ENCODE measurements around the gene ZNF726.

DNA sequence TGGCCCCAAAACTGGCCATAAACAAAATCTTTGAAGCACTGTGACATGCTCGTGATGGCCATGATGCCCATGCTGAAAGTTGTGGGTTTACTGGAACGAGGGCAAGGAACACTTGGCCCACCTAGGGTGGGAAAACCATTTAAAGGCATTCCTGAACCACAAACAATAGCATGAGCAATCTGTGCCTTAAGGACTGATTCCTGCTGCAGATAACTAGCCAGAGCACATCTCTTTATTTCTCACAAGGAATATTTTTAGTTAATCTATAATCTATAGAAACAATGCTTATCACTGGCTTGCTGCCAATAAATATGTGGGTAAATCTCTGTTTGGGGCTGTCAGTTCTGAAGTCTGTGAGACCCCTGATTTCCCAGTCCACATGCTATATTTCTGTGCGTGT, 10.3 kb upstream of the ZNF726 start:
- no peak for TF ChIP-seq EZH2 (IDR thresholded peaks at IDR 0.05; ENCODE audit: low read length, missing control alignments)
- TF ChIP-seq, protein P1, sequence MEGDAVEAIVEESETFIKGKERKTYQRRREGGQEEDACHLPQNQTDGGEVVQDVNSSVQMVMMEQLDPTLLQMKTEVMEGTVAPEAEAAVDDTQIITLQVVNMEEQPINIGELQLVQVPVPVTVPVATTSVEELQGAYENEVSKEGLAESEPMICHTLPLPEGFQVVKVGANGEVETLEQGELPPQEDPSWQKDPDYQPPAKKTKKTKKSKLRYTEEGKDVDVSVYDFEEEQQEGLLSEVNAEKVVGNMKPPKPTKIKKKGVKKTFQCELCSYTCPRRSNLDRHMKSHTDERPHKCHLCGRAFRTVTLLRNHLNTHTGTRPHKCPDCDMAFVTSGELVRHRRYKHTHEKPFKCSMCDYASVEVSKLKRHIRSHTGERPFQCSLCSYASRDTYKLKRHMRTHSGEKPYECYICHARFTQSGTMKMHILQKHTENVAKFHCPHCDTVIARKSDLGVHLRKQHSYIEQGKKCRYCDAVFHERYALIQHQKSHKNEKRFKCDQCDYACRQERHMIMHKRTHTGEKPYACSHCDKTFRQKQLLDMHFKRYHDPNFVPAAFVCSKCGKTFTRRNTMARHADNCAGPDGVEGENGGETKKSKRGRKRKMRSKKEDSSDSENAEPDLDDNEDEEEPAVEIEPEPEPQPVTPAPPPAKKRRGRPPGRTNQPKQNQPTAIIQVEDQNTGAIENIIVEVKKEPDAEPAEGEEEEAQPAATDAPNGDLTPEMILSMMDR (conservative IDR thresholded peaks at IDR 0.05 in 1 of 2, IDR thresholded peaks at IDR 0.05 in 1 of 2; ENCODE audit: low read depth in 1 of 2, low read length in 2 of 2): no peak
